Osteoblast (primary cell): Measurements from ENCODE around the gene ABCF2. TPM values are rescaled to one million over a fixed set of nuclear protein-coding genes. Genes with fewer than 3 reads are reported as not detected.
A peak's percentile ranks its signal among the peaks of the same experiment; 100 is the strongest.

Experiments used
- DNase-seq: peaks from one replicate; pipeline ENCODE4 v3.0.0; 2011; ENCODE audit warnings: low spot score, mixed read lengths; ENCODE audit not compliant: insufficient read length; ENCODE audit errors: missing footprints
- H2AFZ ChIP-seq: 2 replicates; pipeline ENCODE4 v1.6.0; 2011; ENCODE audit warnings: mild to moderate bottlenecking, low read length
- H3K27ac ChIP-seq: 2 replicates; pipeline ENCODE4 v1.5.1; 2011; ENCODE audit warnings: mild to moderate bottlenecking, low read depth, low read length, moderate library complexity
- H3K27me3 ChIP-seq: 2 replicates; pipeline ENCODE4 v1.6.0; 2012; ENCODE audit warnings: mild to moderate bottlenecking, control low read depth, inconsistent platforms, low read length, moderate library complexity; ENCODE audit not compliant: insufficient read depth
- H3K36me3 ChIP-seq: 2 replicates; pipeline ENCODE4 v1.5.1; 2011; ENCODE audit warnings: mild to moderate bottlenecking, low read length, control low read depth, moderate library complexity; ENCODE audit not compliant: insufficient read depth
- H3K4me1 ChIP-seq: 2 replicates; pipeline ENCODE4 v1.5.1; 2011; ENCODE audit warnings: mild to moderate bottlenecking, low read length, control low read depth, moderate library complexity; ENCODE audit not compliant: insufficient read depth
- H3K4me2 ChIP-seq: 2 replicates; pipeline ENCODE4 v1.6.0; 2011; ENCODE audit warnings: mild to moderate bottlenecking, low read length; ENCODE audit not compliant: insufficient read depth
- H3K4me3 ChIP-seq: fragments of 200-600 bp; sonication (generic); 3 replicates; pipeline ENCODE4 v1.5.1; 2012; ENCODE audit warnings: mild to moderate bottlenecking, low read length, inconsistent platforms; ENCODE audit not compliant: insufficient read depth
- H3K79me2 ChIP-seq: 2 replicates; pipeline ENCODE4 v1.6.0; 2012; ENCODE audit warnings: mild to moderate bottlenecking, low read length, control low read depth, inconsistent platforms; ENCODE audit not compliant: insufficient read depth
- H3K9me3 ChIP-seq: 2 replicates; pipeline ENCODE4 v1.5.1; 2011; ENCODE audit warnings: low read depth, low read length, control low read depth
- H4K20me1 ChIP-seq: 2 replicates; pipeline ENCODE4 v1.6.0; 2012; ENCODE audit warnings: mild to moderate bottlenecking, low read length, control low read depth; ENCODE audit not compliant: insufficient read depth
- total RNA-seq: library from RNA; depleted of rRNA; stranded (reverse); fragments of >200 nt; gene quantifications from 2 replicates; pipeline ENCODE4 v1.2.3, GENCODE V29; 2012
- TF ChIP-seq, protein P1 (sequence below): IDR thresholded peaks from 2 replicates; pipeline ENCODE4 v1.5.1; 2011; ENCODE audit warnings: mild to moderate bottlenecking, low read depth, low read length, moderate library complexity; ENCODE audit errors: extremely low read depth

Gene ABCF2
- total RNA-seq, 1 donor: 65.9 TPM

GRCh38 chr7:151232917-151233701 lies 6.1 kb upstream of the ABCF2 start:
- H2AFZ ChIP-seq: peak overlapping the region; percentile 32
- TF ChIP-seq, protein P1, sequence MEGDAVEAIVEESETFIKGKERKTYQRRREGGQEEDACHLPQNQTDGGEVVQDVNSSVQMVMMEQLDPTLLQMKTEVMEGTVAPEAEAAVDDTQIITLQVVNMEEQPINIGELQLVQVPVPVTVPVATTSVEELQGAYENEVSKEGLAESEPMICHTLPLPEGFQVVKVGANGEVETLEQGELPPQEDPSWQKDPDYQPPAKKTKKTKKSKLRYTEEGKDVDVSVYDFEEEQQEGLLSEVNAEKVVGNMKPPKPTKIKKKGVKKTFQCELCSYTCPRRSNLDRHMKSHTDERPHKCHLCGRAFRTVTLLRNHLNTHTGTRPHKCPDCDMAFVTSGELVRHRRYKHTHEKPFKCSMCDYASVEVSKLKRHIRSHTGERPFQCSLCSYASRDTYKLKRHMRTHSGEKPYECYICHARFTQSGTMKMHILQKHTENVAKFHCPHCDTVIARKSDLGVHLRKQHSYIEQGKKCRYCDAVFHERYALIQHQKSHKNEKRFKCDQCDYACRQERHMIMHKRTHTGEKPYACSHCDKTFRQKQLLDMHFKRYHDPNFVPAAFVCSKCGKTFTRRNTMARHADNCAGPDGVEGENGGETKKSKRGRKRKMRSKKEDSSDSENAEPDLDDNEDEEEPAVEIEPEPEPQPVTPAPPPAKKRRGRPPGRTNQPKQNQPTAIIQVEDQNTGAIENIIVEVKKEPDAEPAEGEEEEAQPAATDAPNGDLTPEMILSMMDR: no peak
- H3K4me2 ChIP-seq: peak overlapping the region; percentile 90
- no peaks in the 10 kb centered on the region for H3K9me3 ChIP-seq
- H3K27me3 ChIP-seq: no peaks in the 10 kb centered on the region
- peak overlapping the region; percentile 99 for H3K4me3 ChIP-seq
- DNase-seq: peak; percentile 99
- H3K79me2 ChIP-seq: peaks cover 63% of the 10 kb centered on the region
- H3K36me3 ChIP-seq: peaks cover 43% of the 10 kb centered on the region
- H3K4me1 ChIP-seq: peaks cover 23% of the 10 kb centered on the region
- H4K20me1 ChIP-seq: peaks cover 51% of the 10 kb centered on the region
- peak overlapping the region; percentile 97 for H3K27ac ChIP-seq

DNA sequence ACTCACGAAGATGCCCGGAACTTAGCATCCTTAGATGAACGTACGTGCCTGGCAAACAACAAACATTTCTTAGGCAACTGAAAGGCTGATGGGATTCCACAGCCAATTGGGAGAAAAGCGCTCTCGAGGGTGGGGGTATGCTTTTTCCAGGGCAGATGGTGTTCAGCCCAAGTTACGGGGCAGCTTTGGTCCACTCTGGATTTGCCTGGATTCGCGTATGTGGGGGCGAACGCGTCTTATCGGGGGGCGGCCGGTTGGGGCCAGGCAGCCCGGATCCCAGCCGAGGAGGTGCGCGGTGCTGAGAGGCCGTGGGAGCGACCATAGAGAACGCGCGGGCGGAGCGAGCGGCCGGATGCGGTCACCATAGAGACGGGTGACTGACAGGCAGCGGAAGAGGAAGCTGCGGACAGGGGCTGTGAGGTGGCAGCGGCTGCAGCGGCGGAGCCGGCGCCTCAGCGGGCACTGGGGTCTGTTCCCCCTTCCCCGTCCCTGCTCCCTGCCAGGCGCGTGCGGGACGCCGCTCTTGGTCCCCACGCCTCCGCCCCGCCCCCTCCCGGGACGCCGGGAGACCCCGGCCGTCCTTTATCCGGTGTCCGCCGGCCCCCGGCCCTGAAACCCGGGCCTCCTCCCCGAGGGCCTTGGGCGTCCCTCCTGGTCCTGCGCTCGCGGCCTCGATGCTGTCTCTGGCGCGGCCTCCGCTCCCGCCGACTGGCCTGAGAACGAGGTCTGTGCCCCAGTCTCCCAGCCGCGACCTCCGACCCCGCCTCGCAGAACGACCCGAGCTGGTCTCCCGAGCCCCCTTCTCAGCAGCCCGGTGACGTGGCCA lies 5.3 kb upstream of the ABCF2 start, which contains the start of gene CHPF2:
TSS of gene CHPF2 (plus strand) at position 393 of the 826 bp plus-strand sequence. CDS start 1,529 bp downstream, outside the sequence.
- peaks cover 43% of the 10 kb centered on the region for H4K20me1 ChIP-seq
- no peaks in the 10 kb centered on the region for H3K9me3 ChIP-seq
- H3K4me3 ChIP-seq: peak within 1 kb of the TSS; percentile 99
- peaks cover 36% of the 10 kb centered on the region for H3K36me3 ChIP-seq
- peak within 1 kb of the TSS; percentile 97 for H3K27ac ChIP-seq
- no peaks in the 10 kb centered on the region for H3K27me3 ChIP-seq
- H3K4me1 ChIP-seq: peaks cover 31% of the 10 kb centered on the region
- H2AFZ ChIP-seq: peak within 1 kb of the TSS; percentile 95
- DNase-seq: peak; percentile 99
- TF ChIP-seq, protein P1: no peak
- peak within 1 kb of the TSS; percentile 90 for H3K4me2 ChIP-seq
- peaks cover 55% of the 10 kb centered on the region for H3K79me2 ChIP-seq

DNA sequence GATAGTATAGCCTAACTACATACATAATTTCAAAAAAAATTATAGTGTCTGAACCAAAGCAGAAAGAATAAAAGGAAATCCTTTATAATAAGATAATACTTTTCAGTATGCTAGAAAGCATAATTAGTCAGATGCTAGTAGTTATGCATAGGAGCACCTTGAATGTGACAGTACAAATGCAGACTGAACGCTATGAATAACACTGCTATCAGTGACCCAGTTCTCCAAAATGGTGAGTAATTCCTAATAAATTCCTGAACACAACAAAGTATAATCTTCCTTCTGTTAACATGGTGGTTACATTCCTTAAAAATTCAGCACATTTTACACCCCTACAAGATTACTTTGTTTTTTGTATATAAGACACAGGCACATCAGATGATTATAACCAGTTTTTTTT lies 4.1 kb upstream of the ABCF2 start:
- Histone ChIP-seq H3K79me2 (peaks cover 52% of the 10 kb centered on the region), H3K4me3 (no peak overlapping the region), H3K27me3 (no peaks in the 10 kb centered on the region), H3K4me2 (no peak overlapping the region), H3K36me3 (peaks cover 24% of the 10 kb centered on the region), H3K4me1 (peaks cover 33% of the 10 kb centered on the region), H4K20me1 (peaks cover 31% of the 10 kb centered on the region), H3K9me3 (no peaks in the 10 kb centered on the region), H2AFZ (no peak overlapping the region), H3K27ac (no peak overlapping the region)
- no peak for DNase-seq
- TF ChIP-seq, protein P1: no peak

GRCh38 chr7:151229249-151229648 lies 2.2 kb upstream of the ABCF2 start:
- no peak overlapping the region for H2AFZ ChIP-seq
- peaks cover 42% of the 10 kb centered on the region for H3K4me1 ChIP-seq
- H3K4me2 ChIP-seq: no peak overlapping the region
- H3K9me3 ChIP-seq: no peaks in the 10 kb centered on the region
- H3K27ac ChIP-seq: no peak overlapping the region
- no peak overlapping the region for H3K4me3 ChIP-seq
- H4K20me1 ChIP-seq: peaks cover 23% of the 10 kb centered on the region
- H3K27me3 ChIP-seq: no peaks in the 10 kb centered on the region
- peaks cover 14% of the 10 kb centered on the region for H3K36me3 ChIP-seq
- H3K79me2 ChIP-seq: peaks cover 51% of the 10 kb centered on the region
- TF ChIP-seq, protein P1: no peak
- DNase-seq: peak; percentile 76
